Astrocyte of the spinal cord (primary cell): Measurements from ENCODE around the gene DRAXIN.
A peak's percentile ranks its signal among the peaks of the same experiment; 100 is the strongest.

Source experiments
- DNase-seq: peaks from one replicate; pipeline ENCODE4 v3.0.0; 2011; ENCODE audit warnings: low read depth, low spot score
- H3K4me3 ChIP-seq: 2 replicates; pipeline ENCODE4 v1.5.1; 2011; ENCODE audit warnings: low read depth, mild to moderate bottlenecking, low read length, moderate library complexity
- CTCF ChIP-seq: IDR thresholded peaks from 2 replicates; pipeline ENCODE4 v1.5.1; 2012; ENCODE audit warnings: low read depth, mild to moderate bottlenecking, low read length, inconsistent platforms
- in situ Hi-C: cut with HindIII; loops from 2 replicates; pipeline ENCODE4 v1.10.0; 2017; ENCODE audit warnings: low sequenced_read_pairs

The DRAXIN gene

DNA sequence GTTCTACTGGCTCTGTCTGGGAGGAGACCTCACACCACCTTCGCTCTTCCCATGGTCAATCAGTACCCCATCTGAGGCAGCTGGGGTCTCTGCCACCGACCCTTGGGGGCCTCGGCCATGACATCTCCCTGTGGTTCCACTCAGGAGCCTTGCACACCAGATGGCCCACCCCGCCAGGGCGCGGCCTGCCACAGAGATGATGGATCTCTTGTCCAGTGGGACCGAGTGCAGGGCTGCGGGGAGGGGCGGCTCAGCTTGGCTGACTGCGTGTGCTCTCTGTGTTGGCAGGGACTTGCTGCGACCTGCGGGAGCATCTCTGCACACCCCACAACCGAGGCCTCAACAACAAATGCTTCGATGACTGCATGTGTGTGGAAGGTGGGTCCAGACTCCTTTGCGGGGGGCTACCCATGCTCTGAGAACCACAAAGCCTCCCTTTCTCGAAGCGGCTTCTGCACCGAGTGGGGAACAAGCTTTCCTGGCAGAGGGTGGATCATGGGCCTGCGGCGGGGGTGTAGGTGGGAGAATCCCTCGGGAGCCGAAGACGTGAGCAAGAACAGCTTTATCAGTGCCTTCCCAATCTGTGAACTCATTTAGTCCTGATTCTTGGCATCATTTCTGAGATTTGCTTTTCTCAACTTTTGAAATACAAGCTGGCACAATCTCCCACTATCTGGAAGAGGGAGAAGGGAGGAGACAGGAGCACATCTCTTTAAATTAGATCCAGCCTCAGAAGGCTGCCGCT lies 23.5 kb downstream of the DRAXIN start:
- H3K4me3 ChIP-seq, result no peak overlapping the region
- DNase-seq, result no peak
- in situ Hi-C loops, result no loop called here
- TF ChIP-seq CTCF, result no peak

GRCh38 chr1:11719313-11720032 lies 28.0 kb downstream of the DRAXIN start:
- in situ Hi-C loops, result no loop called here
- H3K4me3 ChIP-seq, result peak overlapping the region; percentile 14

DNA sequence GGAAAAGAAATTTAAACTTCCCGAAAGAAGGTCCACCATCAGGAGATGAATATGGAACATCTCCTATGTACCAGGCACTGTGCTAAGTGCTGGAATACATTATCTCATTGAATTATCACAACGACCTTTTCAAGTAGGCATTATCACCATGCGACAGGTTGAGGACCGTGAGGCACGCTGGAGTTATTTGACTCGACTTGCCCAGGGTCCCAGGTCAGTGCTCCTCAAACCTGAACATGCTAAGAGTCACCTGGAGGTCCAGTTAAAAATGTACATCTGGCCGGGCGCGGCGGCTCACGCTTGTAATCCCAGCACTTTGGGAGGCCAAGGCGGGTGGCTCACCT lies 28.5 kb downstream of the DRAXIN start:
- H3K4me3 ChIP-seq, result no peak overlapping the region
- no peak for TF ChIP-seq CTCF
- in situ Hi-C loops, result no loop called here
- DNase-seq, result no peak

More at GRCh38 chr1:11719313-11720032, 28.0 kb downstream of the DRAXIN start:
- DNase-seq, result peak; percentile 60
- peak; percentile 98 for TF ChIP-seq CTCF

DNA sequence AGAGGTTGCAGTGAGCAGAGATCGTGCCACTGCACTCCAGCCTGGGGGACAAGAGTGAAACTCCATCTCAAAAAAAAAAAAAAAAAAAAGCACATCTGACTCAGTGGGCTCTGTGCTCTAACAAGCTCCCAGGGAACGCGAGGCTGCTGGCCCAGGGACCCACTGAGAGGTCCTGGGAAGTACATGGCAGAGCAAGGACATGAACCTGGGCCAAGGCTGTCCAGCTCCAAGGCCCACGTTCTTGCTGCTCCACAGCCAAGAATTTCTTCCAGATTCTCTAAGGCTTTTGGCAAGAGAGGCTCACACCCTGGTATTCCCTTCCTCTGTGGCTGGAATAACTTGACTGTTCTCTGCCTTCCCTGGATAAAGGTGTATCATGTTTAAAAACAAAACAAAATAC lies 29.0 kb downstream of the DRAXIN start:
- DNase-seq, result no peak
- H3K4me3 ChIP-seq, result no peak overlapping the region
- no peak for TF ChIP-seq CTCF
- in situ Hi-C loops, result no loop called here

DNA sequence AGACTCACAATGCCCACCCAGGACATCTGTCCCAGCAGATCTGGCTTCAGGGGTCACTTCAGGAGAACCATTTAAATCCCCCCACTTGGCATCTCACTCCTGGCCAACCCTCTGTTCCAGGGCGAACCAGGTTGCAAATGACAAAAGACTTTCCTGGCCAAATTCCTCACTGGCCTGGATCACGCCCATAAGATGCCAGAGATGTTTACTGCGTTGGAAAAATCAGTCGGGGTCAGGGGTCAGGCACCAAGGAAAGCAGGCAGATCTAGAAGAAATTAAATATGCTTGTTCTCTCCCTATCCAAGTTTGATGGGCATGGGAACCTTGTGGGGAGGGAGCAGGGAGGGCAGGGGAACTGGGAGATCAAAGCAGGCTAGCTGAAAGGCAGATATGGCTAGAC lies 29.8 kb downstream of the DRAXIN start:
- H3K4me3 ChIP-seq, result no peak overlapping the region
- in situ Hi-C loops, result no loop called here
- TF ChIP-seq CTCF, result no peak
- no peak for DNase-seq

- no peak for DNase-seq
- TF ChIP-seq CTCF, result no peak
- in situ Hi-C loops, result no loop called here
- no peak overlapping the region for H3K4me3 ChIP-seq
Observed at GRCh38 chr1:11722538-11722937, 31.0 kb downstream of the DRAXIN start.
